Colonic mucosa (tissue), 4 donors: ENCODE data around the gene NUBP2. TPM values are rescaled to one million over a fixed set of nuclear protein-coding genes. Genes with fewer than 3 reads are reported as not detected.

ENCODE experiments used
- DNase-seq: peaks from one replicate; pipeline ENCODE4 v3.0.0-alpha.2; 2020
- H3K27ac ChIP-seq: fragments of 200-600 bp; one replicate; pipeline ENCODE4 v1.8.0; 2021
- H3K27me3 ChIP-seq: fragments of 200-600 bp; one replicate; pipeline ENCODE4 v1.8.0; 2021
- H3K36me3 ChIP-seq: fragments of 200-600 bp; one replicate; pipeline ENCODE4 v1.8.0; 2021
- H3K4me1 ChIP-seq: fragments of 200-600 bp; one replicate; pipeline ENCODE4 v1.8.0; 2021; ENCODE audit warnings: mild to moderate bottlenecking
- H3K4me3 ChIP-seq: fragments of 200-600 bp; one replicate; pipeline ENCODE4 v1.8.0; 2021
- H3K9ac ChIP-seq, 2 donors: one replicate each; pipeline ENCODE4 v1.7.0; 2013; ENCODE audit warnings: control low read depth in 2 of 2, low read depth in 2 of 2, low read length in 2 of 2
- H3K9me3 ChIP-seq: fragments of 200-600 bp; one replicate; pipeline ENCODE4 v1.8.0; 2021
- CTCF ChIP-seq: fragments of 200-600 bp; IDR thresholded peaks from one replicate; pipeline ENCODE4 v1.8.0; 2022; ENCODE audit warnings: antibody characterized with exemption, mild to moderate bottlenecking
- intact Hi-C: fragments of 100-400 bp; cut with DNase I; formaldehyde crosslinking; loops from one replicate; pipeline ENCODE4 v1.14.1; 2022
- total RNA-seq, 2 donors: library from RNA; stranded (reverse); fragmentation: NEBNext Ultra II Directional in 1 of 2; extraction: Animal tissue kit (Norgen Biotek cat#: 25700) in 1 of 2; gene quantifications; one replicate each; pipeline ENCODE4 v1.2.1, GENCODE V29; 2021
- donor health status: healthy.
- donor health status: DM: no; HTN: no; CAD: no.
- donor health status: DM: no; HTN: no; CAD: no.

The NUBP2 gene
- total RNA-seq, 2 donors from 2014 or later: 30.0 to 72.8 TPM

DNA sequence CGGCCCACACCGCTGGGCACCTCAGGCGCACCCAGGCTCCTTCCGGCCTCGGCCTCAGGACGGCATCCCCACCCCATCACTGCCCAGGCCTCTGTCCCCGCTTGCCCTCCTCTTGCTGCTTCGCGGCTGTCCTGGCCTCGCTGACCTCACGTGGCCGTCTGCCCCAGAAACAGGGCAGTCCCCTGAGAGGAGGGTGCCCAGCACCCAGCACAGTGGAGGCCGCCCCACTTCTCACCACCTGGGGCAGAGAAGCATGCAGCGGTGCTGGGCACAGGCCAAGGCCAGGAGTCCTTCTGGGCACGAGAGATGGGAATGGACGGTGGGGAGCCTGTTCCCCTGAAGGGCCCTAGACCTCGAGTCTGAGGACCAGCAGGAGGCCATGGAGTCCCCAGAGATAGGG is 35.0 kb downstream of the NUBP2 start:
- intact Hi-C loops: no loop called here
- peaks cover 15% of the 10 kb centered on the region for H3K36me3 ChIP-seq

GRCh38 chr16:1818204-1818872 is 35.6 kb downstream of the NUBP2 start:
- no peak for DNase-seq
- Histone ChIP-seq H3K36me3 (peaks cover 15% of the 10 kb centered on the region), H3K4me3 (no peak overlapping the region), H3K27ac (no peak overlapping the region), H3K9ac (no peak overlapping the region), H3K4me1 (no peaks in the 10 kb centered on the region), H3K27me3 (no peaks in the 10 kb centered on the region), H3K9me3 (no peaks in the 10 kb centered on the region)
- intact Hi-C loops: no loop called here
- no peak for TF ChIP-seq CTCF

More for the DNA sequence above, 35.0 kb downstream of the NUBP2 start:
- TF ChIP-seq CTCF: no peak
- H3K27ac ChIP-seq: no peak overlapping the region
- no peaks in the 10 kb centered on the region for H3K9me3 ChIP-seq
- no peak overlapping the region for H3K4me3 ChIP-seq
- no peaks in the 10 kb centered on the region for H3K27me3 ChIP-seq
- DNase-seq: no peak
- no peaks in the 10 kb centered on the region for H3K4me1 ChIP-seq
- H3K9ac ChIP-seq: no peak overlapping the region

DNA sequence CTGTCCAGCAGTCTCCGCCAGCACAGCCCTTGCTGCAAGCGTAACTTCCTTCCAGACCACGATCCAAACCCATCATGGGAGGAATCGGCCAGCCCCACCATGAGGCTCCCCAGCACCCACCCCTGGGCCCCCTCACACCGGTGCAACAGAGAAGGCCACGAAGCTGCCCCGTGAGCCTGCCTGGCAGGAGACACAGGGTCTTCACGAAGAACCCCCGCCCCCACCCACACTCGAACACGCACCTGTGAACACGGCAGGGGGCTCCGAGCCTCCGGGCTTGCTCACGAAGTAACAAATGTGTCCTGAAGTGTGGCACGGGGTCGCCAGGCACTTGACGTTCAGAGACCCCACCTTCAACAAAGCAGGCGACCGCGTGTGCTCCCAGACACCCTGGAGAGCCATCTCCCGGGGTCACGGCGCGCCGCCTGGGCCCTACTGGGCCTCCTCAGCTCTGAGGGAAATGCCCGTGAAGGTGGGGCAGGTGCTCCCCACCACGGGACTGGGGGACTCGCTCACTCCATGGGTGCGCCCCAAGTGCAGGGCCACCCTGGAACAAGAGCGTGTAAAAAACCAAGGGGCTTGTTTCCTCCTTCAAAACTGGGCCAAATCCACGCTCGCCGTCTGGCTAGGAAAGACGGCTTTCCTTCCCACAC is 36.2 kb downstream of the NUBP2 start:
- Histone ChIP-seq H3K27me3 (no peaks in the 10 kb centered on the region), H3K9me3 (no peaks in the 10 kb centered on the region), H3K36me3 (peaks cover 15% of the 10 kb centered on the region), H3K4me3 (no peak overlapping the region), H3K9ac (no peak overlapping the region), H3K27ac (no peak overlapping the region), H3K4me1 (no peaks in the 10 kb centered on the region)
- TF ChIP-seq CTCF: no peak
- intact Hi-C loops: no loop called here
- no peak for DNase-seq

DNA sequence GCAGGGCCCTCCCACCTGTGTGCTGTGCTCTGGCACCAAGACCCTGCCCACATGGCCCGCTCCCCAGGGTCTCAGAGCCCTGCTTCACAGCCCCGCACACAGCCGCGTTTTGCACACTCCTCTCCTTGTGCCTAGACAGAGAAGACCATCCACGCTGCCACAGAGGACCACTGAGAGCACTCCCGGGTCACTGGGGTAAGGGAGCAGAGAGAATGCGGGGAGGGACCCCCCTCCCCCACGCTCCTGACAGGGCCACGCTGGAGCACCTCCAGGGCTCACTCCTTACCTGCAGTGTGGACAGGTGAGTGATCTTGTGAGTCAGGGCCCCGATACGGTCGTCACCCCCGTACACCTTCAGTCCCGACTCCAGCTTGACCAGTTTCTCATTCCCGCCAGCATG is 36.9 kb downstream of the NUBP2 start:
- TF ChIP-seq CTCF: no peak
- peaks cover 15% of the 10 kb centered on the region for H3K36me3 ChIP-seq
- H3K9me3 ChIP-seq: no peaks in the 10 kb centered on the region
- no peak overlapping the region for H3K4me3 ChIP-seq
- no peaks in the 10 kb centered on the region for H3K27me3 ChIP-seq
- no peak for DNase-seq
- H3K27ac ChIP-seq: no peak overlapping the region
- no peak overlapping the region for H3K9ac ChIP-seq
- intact Hi-C loops: no loop called here
- no peaks in the 10 kb centered on the region for H3K4me1 ChIP-seq

DNA sequence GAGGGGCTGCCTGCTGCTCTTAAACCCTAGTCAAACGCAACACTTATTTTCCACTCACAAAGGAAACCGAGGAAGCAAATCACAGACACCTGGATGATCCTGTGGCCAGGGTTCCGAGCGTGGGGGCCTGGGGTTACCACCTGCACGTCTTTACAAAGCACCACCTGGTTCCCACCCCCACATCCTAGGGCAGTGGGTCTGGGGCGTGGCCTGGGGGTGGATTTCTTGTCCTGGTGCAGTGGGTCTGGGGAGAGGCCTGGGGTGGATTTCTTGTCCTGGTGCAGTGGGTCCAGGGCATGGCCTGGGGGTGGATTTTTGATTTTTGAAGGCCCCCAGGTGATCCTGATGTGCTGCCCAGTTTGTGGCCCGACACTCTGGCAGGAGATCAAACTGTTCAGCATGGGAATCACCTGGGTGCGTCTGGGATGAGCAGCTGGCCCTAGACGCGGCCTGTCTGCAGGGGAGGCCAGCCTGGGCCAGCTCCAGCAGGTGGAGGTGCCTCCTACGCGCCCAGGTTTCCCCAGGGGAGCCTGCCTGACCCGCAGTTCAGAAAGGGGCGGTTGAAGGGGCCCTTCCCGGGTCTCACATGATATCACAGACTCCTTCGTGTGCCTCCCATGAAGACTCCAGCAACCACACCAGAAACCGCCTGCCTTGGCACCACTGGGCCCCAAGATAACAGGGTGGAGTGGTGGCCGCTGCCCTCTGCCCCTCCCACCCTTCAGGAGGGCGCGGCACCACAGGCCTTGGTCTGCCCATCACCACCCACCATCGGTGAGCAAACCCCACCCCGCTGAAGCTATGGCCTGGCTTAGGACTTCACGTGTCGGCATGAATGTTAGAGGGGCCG is 37.6 kb downstream of the NUBP2 start:
- H3K27ac ChIP-seq: no peak overlapping the region
- no peak for TF ChIP-seq CTCF
- H3K4me3 ChIP-seq: no peak overlapping the region
- H3K27me3 ChIP-seq: no peaks in the 10 kb centered on the region
- peaks cover 15% of the 10 kb centered on the region for H3K36me3 ChIP-seq
- no peaks in the 10 kb centered on the region for H3K9me3 ChIP-seq
- no peak overlapping the region for H3K9ac ChIP-seq
- intact Hi-C loops: no loop called here
- DNase-seq: no peak
- peaks cover 4% of the 10 kb centered on the region for H3K4me1 ChIP-seq
